Activated CD8-positive, alpha-beta T cell treated with anti-CD3 and anti-CD28 coated beads for 36 hours (primary cell): Measurements from ENCODE around the gene TMEM141. TPM values are rescaled to one million over a fixed set of nuclear protein-coding genes. Genes with fewer than 3 reads are reported as not detected.
"Not testable (repeated sequence)": the region's sequence is repeated elsewhere in the genome, so short reads cannot be mapped to it uniquely, and the experiment has no call there.

Experiments
- ATAC-seq: fragments of 200-7000 bp; cut with Tn5 transposase; one replicate; pipeline ENCODE4 v1.10.0; 2021; ENCODE audit warnings: mild to moderate bottlenecking, moderate library complexity
- CTCF ChIA-PET: fragments of 350-600 bp; sonication (Branson Sonifier 250); formaldehyde crosslinking; loops from one replicate; lab custom pipeline; 2021; ENCODE audit warnings: antibody characterized with exemption; lab: Charles Lee
- POLR2A ChIA-PET: fragments of 350-600 bp; sonication (Branson Sonifier 250); formaldehyde crosslinking; loops from one replicate; lab custom pipeline; 2021; ENCODE audit warnings: antibody characterized with exemption; lab: Charles Lee
- DNase-seq: peaks from one replicate; pipeline ENCODE4 v3.0.0-alpha.2; 2020
- H3K27ac Mint-ChIP-seq: one replicate; pipeline ENCODE4 v1.8.0; 2021; ENCODE audit warnings: mild to moderate bottlenecking, mixed read lengths
- H3K27me3 Mint-ChIP-seq: one replicate; pipeline ENCODE4 v1.8.0; 2021; ENCODE audit warnings: mixed read lengths
- H3K36me3 Mint-ChIP-seq: one replicate; pipeline ENCODE4 v1.8.0; 2021; ENCODE audit warnings: low read depth, mixed read lengths
- H3K4me1 Mint-ChIP-seq: one replicate; pipeline ENCODE4 v1.8.0; 2021; ENCODE audit warnings: low read depth, mixed read lengths
- H3K4me3 Mint-ChIP-seq: one replicate; pipeline ENCODE4 v1.8.0; 2021; ENCODE audit warnings: mild to moderate bottlenecking, moderate library complexity, mixed read lengths
- H3K9me3 Mint-ChIP-seq: one replicate; pipeline ENCODE4 v1.8.0; 2021; ENCODE audit warnings: mixed read lengths
- CTCF ChIP-seq: fragments of 200-600 bp; IDR thresholded peaks from one replicate; pipeline ENCODE4 v1.8.0; 2022; ENCODE audit warnings: antibody characterized with exemption, mild to moderate bottlenecking
- intact Hi-C: fragments of 100-400 bp; cut with micrococcal nuclease; formaldehyde crosslinking; loops from one replicate; pipeline ENCODE4 v1.10.0; 2022
- total RNA-seq, 2 experiments: library from RNA; stranded (reverse); gene quantifications; one replicate each; pipeline ENCODE4 v1.2.3, GENCODE V29; 2021

The TMEM141 gene
- total RNA-seq, 2 experiments from 2014 or later = 50.6 to 51.1 TPM

GRCh38 chr9:136835932-136836904 lies 45.1 kb downstream of the TMEM141 start:
- ChIA-PET CTCF (no interaction called here), POLR2A (no interaction called here)
- peaks cover 2% of the 10 kb centered on the region for H3K36me3 Mint-ChIP-seq
- H3K4me1 Mint-ChIP-seq = peaks cover 3% of the 10 kb centered on the region
- H3K9me3 Mint-ChIP-seq = no peaks in the 10 kb centered on the region
- H3K4me3 Mint-ChIP-seq = no peak overlapping the region
- no peaks in the 10 kb centered on the region for H3K27me3 Mint-ChIP-seq
- DNase-seq = no peak
- intact Hi-C loops = no loop called here
- no peak for TF ChIP-seq CTCF
- no peak overlapping the region for H3K27ac Mint-ChIP-seq
- ATAC-seq = no peak

- Mint-ChIP-seq H3K36me3 (peaks cover 2% of the 10 kb centered on the region), H3K27me3 (no peaks in the 10 kb centered on the region), H3K4me1 (peaks cover 5% of the 10 kb centered on the region), H3K9me3 (no peaks in the 10 kb centered on the region), H3K27ac (no peak overlapping the region), H3K4me3 (no peak overlapping the region)
- ChIA-PET POLR2A (no interaction called here), CTCF (no interaction called here)
- intact Hi-C loops = no loop called here
- DNase-seq (no peak), ATAC-seq (no peak)
- no peak for TF ChIP-seq CTCF
Observed at GRCh38 chr9:136837146-136837855, 46.2 kb downstream of the TMEM141 start.

GRCh38 chr9:136837856-136838277 lies 46.7 kb downstream of the TMEM141 start:
- POLR2A ChIA-PET = interaction anchor here (1.1 to 1.6 kb wide), 2 partner anchors 15 to 51 kb away, joined by 3 read pairs; no protein-coding TSS in a partner anchor
- ATAC-seq = not testable (repeated sequence)

GRCh38 chr9:136838314-136839228 lies 47.4 kb downstream of the TMEM141 start:
- Mint-ChIP-seq H3K27ac (no peak overlapping the region), H3K4me1 (peaks cover 10% of the 10 kb centered on the region), H3K9me3 (no peaks in the 10 kb centered on the region), H3K27me3 (no peaks in the 10 kb centered on the region), H3K4me3 (no peak overlapping the region), H3K36me3 (peaks cover 2% of the 10 kb centered on the region)
- POLR2A ChIA-PET = interaction anchor here (1.1 to 1.6 kb wide), 2 partner anchors 16 to 51 kb away, joined by 3 read pairs; no protein-coding TSS in a partner anchor
- intact Hi-C loops = no loop called here
- no peak for DNase-seq
- CTCF ChIA-PET = no interaction called here
- ATAC-seq = no peak
- no peak for TF ChIP-seq CTCF

More at GRCh38 chr9:136837856-136838277, 46.7 kb downstream of the TMEM141 start:
- H3K4me3 Mint-ChIP-seq, H3K27ac Mint-ChIP-seq, H3K9me3 Mint-ChIP-seq, H3K36me3 Mint-ChIP-seq, H3K4me1 Mint-ChIP-seq, CTCF ChIA-PET, intact Hi-C loops, H3K27me3 Mint-ChIP-seq, DNase-seq: not testable (repeated sequence)
